GM12874 (cell line): ENCODE results near the gene MADCAM1.

ENCODE experiments used
- TF ChIP-seq, protein P1 (sequence below): IDR thresholded peaks from 2 replicates; pipeline ENCODE4 v1.5.1; 2011; ENCODE audit warnings: low read depth, mild to moderate bottlenecking, control low read depth, low read length, moderate library complexity; ENCODE audit not compliant: insufficient read depth

MADCAM1 gene

DNA sequence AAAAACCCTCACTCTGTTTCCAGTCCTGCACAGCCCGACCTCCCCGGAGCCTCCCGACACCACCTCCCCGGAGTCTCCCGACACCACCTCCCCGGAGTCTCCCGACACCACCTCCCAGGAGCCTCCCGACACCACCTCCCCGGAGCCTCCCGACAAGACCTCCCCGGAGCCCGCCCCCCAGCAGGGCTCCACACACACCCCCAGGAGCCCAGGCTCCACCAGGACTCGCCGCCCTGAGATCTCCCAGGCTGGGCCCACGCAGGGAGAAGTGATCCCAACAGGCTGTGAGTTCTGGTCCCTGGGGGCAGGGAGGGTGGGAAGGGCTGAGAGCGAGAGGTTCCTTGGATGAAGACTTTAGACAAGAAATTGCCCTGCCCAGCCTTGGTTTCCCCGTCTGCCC, 5.4 kb downstream of the MADCAM1 start:
- TF ChIP-seq, protein P1, sequence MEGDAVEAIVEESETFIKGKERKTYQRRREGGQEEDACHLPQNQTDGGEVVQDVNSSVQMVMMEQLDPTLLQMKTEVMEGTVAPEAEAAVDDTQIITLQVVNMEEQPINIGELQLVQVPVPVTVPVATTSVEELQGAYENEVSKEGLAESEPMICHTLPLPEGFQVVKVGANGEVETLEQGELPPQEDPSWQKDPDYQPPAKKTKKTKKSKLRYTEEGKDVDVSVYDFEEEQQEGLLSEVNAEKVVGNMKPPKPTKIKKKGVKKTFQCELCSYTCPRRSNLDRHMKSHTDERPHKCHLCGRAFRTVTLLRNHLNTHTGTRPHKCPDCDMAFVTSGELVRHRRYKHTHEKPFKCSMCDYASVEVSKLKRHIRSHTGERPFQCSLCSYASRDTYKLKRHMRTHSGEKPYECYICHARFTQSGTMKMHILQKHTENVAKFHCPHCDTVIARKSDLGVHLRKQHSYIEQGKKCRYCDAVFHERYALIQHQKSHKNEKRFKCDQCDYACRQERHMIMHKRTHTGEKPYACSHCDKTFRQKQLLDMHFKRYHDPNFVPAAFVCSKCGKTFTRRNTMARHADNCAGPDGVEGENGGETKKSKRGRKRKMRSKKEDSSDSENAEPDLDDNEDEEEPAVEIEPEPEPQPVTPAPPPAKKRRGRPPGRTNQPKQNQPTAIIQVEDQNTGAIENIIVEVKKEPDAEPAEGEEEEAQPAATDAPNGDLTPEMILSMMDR: no peak

DNA sequence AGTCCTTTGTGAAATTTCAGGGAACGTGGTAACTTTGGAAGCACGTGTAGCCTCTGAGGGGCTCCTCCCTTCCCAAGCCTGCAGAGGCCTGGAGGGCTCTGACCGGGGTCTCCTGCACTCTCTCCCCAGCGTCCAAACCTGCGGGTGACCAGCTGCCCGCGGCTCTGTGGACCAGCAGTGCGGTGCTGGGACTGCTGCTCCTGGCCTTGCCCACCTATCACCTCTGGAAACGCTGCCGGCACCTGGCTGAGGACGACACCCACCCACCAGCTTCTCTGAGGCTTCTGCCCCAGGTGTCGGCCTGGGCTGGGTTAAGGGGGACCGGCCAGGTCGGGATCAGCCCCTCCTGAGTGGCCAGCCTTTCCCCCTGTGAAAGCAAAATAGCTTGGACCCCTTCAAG, 8.3 kb downstream of the MADCAM1 start:
- TF ChIP-seq, protein P1: no peak

DNA sequence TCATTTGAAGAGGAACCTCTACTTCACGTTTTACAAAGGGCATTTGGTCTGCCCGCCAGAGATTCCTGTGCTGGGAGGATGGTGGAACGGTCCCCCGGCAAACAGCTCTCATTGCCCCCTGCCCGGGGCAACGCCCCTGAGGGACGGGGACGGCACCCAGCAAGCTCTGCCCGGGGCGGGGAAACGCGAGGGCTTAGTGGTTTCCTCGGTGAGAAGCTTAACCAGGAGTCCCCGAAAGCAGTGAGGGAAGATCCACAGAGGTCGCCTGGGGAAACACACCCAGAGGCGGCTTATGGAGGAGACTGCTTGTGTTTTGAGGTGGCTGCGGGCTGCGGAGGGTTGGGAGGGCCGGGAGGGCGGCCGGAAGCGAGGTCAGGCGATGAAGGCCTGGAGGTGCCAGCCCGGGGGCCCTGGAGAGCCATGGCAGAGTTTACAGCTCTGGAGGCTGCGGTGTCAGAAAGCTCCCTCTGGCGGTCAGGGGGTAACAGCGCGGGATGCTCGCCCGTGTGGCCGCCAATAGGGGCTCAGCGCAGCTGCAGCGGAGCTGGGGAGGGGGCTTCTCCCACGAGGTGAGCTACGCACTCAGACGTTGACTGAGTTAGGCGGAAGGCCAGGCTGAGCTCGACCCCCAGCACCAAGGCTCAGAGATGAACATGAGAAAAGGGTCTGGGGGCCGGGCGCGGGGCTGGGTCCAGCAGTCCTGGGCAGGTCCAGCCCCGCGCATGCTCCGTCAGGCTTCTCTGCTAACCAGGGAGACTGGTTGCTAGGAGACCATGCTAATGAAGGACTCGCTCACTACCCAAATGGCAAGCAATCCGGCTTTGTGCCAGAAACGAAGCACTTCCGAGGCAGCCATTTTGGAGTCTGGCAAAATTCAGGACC, 10.4 kb downstream of the MADCAM1 start:
- TF ChIP-seq, protein P1: peak; percentile 99

DNA sequence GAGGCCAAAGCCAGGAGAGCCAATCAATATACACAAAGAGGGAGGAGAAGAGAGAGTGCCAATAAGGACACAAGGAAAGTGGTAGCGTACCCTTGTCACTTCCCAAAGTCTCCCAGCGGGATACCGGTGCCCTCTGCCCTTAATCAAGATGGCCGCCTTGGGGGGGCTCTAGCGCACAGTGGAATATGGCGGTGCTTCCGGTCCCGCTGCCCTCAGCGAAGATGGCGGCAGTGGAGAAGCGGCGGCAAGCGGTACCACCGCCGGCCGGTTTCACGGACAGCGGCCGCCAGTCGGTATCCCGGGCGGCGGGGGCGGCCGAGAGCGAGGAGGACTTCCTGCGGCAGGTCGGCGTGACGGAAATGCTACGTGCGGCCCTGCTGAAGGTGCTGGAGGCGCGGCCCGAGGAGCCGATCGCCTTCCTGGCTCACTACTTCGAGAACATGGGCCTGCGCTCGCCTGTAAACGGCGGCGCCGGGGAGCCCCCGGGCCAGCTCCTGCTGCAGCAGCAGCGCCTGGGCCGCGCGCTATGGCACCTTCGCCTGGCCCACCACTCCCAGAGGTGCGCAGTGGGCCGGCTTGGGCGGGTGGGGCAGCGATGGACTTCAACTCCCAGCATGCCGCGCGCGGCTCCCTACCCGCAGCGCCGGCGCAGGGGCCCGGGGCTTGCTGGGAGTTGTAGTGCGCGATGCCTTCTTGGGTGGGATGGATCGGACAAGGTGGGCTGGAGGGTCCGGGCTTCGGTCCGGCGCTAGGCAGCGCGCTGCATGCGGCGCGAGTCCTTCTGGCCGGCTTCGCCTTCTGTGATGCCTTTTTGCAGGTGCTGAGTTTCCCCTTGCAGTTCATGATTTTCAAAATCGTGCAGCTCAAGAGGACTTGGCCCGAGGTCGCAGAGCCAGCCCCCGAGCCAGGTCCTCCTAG, 11.3 kb downstream of the MADCAM1 start, which contains the start of gene TPGS1:
TPGS1 (plus strand) TSS at position 212 of the 918 bp plus-strand sequence; CDS start at position 222, 10 bp downstream.
- TF ChIP-seq, protein P1: no peak

GRCh38 chr19:508204-509150, 12.2 kb downstream of the MADCAM1 start:
- TF ChIP-seq, protein P1: no peak

DNA sequence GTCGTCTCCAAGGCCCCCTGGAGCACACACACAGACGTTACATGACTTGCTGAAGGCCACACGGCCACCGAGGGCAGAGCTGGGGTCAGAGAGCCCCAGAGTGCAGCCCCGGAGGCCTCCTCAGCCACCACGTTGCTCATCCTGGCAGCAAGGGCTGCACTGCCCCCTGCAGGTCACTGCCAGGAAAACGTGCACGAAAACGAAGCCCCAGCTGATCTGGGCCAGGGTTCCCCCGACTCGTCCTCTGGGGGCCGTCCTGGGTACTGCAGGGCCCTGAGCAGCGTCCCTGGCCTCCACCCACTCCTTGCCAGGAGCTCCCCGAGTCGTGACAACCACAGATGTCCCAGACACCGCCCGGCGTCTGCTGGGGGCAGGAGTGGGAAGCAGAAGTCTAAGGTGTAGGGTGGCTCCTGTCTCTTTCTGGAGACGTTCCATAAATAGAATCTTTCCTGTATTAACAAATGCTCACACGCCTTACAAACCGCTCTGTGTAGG, 14.4 kb downstream of the MADCAM1 start:
- TF ChIP-seq, protein P1: peak; percentile 99
